Cardiac septum (tissue), 1 donor: ENCODE measurements around the gene AQP7. TPM values are rescaled to one million over a fixed set of nuclear protein-coding genes. Genes with fewer than 3 reads are reported as not detected.
A peak's percentile ranks its signal among the peaks of the same experiment; 100 is the strongest.
"Not testable (repeated sequence)": the region's sequence is repeated elsewhere in the genome, so short reads cannot be mapped to it uniquely, and the experiment has no call there.

ENCODE experiments used
- DNase-seq: peaks from one replicate; pipeline ENCODE4 v3.0.0-alpha.2; 2020; ENCODE audit warnings: low spot score
- intact Hi-C: fragments of 100-400 bp; cut with DNase I; formaldehyde crosslinking; loops from one replicate; pipeline ENCODE4 v1.14.0; 2022
- total RNA-seq: library from RNA; stranded (reverse); fragmentation: NEBNext Ultra II Directional; extraction: Animal tissue kit (Norgen Biotek cat#: 25700); gene quantifications from one replicate; pipeline ENCODE4 v1.2.1, GENCODE V29; 2021
- donor health status: DM: no; HTN: no; CAD: no.

AQP7 gene
- total RNA-seq, 1 donor from 2014 or later: 80.4 TPM

DNA sequence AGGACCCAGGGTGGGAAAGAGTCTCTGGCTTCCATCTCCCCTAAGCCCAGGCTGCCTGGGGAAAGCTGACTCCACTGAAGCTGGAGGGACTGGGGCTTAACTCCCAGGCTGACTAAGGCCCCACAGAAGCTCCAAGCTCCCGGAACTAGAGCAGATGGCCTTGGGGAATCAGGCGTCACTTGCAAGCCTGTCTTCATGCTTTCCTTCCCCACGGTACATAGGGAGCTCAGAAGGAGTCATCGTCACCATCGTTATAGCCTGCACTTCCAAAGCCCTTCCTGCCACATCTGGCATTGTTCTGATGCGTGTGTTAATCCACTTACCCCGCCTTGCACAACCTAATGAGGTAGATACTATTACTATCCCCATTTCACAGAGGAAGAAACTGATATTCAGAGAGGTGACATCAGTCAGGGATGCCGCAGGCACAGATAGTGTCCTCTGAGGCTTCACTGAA, 33.5 kb upstream of the AQP7 start:
- DNase-seq: no peak
- intact Hi-C loops: no loop called here

DNA sequence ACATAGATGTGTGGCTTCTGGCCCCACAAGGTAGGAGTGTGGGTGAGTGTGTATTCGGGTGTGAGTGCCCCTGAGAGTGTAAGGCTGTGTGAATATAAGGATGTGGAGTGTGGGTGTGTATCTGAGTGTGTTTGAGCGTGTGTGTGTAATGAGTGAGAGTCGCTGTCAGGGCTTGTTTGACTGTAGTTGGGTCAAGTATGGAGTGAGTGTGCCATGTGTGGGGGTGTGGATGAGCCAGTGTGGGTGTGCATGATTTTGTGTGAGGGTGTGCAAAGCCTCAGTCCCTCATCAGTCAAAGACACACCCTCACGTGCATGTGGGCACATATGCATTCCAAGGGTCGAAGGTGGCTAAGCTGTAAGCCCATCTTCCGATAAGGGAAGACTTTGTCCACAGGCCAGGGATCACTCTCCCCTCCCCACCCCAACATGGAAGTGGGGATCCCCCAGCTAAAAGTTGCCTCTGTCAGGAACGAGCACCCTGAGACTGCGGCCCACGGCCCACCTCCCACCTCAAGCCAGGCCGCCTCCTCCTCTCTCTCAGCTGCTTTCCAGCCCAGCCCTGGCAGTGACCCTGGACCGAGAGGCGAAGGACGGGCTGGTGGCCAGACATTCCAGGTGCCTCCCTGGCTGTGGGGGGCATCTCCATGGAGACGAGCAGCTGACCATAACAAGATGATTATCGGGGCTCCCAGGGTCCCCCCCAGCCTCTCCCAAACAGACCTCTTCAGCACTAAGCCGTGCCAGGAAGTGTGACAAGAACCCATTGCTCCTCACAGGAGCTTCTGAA, 32.1 kb upstream of the AQP7 start:
- no peak for DNase-seq
- intact Hi-C loops: no loop called here

DNA sequence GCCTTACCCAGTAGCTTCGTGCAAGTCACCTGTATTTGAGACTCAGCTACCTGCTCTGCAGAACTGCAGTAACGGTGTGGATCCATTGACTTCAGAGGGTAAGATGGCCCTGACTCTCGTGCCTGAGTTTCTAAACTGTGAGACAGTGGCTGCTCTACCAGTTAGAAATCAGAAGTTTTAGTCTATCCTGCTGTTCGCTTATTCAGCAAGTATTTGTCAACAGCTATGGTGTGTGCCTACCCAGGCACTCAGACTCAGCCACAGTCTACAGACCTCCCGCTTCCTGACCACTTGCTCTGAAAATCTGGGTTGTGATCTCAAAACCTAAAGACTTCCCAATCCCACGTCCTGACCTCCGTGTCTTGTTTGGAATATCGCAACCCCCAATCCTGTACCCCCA, 31.5 kb upstream of the AQP7 start:
- intact Hi-C loops: no loop called here
- DNase-seq: no peak

DNA sequence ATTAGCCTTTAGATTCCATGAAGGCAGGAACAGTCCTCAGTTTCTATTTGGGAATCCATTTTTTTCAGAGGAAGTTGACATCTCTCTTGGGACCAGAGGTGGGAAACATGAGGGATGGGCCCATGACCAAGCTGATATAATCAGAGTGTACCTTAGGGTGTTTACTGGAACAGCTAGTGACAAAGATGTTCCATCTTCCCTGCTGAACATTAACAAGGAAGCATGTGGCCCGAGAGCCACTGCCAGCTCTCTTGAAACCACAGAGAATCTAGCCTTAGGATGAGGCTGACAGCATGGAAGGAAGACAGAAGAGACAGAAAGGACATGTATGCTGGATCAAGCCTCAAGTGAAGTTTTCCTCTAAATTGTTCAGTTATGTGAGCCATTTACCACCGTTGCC, 29.1 kb upstream of the AQP7 start:
- DNase-seq: no peak
- intact Hi-C loops: no loop called here

DNA sequence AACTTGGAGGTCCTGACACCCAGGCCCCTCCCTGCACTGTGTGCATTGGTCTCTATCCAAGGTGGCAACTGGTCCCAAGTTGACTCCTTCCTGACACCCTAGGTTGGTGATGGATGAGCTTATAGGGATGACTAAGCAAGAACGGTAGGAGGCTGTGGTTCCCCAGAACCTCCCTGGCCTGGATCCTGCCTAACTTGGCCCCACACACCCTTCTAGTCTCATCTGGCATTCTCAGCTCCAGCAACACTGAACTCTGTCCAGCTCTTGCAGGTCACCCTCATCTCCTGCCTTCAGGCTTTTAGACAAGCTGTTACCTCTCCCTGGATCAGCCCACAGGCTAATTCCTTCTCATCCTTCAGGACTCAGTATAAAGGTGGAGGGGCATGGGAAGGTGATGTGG, 28.6 kb upstream of the AQP7 start:
- DNase-seq: no peak
- intact Hi-C loops: no loop called here

DNA sequence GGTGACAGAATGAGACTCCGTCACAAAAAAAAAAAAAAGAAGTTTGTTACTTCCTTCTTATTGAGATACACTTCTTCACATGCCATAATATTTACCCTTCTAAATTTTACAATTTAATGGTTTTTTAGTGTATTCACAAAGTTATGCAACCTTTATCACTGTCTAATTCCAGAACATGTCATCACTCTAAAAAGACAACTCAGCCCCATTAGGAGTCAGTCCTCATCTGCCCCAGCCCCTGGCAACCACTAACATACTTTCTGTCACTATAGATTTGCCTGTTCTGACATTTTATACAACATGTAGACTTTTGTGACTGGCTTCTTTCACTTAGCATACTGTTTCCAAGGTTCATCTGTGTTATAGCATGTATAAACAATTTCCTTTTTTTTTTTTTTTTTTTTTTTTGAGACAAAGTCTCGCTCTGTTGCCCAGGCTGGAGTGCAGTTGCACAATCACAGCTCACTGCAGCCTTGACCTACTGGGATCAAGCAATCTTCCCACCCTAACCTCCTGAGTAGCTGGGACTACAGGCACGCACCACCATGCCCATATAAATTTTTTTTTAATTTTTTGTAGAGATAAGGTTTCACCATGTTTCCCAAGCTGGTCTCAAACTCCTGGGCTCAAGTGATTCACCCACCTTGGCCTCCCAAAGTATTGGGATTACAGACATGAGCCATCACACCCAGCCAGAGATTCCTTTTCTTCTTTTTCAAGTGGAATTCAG, 27.1 kb upstream of the AQP7 start:
- intact Hi-C loops: no loop called here
- no peak for DNase-seq

DNA sequence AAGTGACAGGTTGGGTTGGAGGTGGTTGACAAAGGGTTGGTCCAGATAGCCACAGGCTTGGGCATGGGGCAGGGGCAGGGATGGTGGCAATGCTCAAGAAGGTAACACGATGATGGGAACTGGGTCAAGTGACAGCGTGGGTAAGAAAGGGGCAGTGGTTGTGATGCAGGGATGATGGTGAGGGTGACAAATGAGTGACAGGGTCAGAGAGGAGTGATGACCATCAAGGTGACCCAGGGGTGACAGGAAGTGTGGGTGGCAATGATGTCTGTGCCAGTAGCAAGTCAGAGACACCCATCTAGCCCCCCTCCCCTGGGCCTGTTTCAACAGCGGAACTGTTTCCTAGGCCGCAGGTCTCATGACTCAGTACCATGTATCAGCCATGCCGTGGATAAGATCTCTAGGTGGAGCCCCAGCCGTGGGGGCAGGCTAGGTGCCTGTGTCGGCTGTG, 24.5 kb upstream of the AQP7 start:
- intact Hi-C loops: no loop called here
- DNase-seq: no peak

DNA sequence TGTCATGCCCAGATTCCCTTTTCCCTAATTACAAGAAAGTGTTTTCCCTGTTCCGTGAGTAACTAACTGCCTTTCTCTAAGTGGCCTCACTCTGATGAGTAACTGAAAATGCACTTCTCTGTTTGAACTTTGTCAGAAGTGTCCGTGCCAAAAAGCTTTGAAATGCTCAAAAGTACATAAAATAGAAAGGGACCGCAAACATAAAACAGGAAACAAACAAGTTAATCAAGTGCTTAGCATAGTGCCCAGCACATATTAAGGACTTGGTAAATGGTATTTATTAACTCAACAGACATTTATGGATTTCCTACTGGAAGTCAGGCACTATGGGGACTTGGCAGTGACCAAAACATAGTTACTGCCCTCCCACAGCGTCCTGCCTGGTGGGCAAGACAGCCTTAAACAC, 22.8 kb upstream of the AQP7 start:
- intact Hi-C loops: no loop called here
- no peak for DNase-seq

DNA sequence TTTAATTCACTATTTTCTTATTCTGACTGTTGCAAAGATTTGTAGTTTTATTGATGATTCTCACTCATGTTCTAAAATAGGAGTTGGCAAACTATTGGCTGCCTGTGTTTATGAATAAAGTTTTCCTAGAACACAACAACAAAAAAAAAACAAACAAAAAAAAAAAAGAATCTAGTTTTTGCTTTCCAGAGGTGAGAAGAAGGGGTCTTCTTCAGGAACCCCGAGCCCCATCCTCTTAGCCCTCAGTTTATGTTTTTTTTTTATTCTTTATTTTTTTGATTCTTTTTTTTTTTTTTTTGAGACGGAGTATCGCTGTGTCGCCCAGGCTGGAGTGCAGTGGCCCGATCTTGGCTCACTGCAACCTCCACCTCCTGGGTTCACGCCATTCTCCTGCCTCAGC, 22.1 kb upstream of the AQP7 start:
- intact Hi-C loops, DNase-seq: not testable (repeated sequence)

DNA sequence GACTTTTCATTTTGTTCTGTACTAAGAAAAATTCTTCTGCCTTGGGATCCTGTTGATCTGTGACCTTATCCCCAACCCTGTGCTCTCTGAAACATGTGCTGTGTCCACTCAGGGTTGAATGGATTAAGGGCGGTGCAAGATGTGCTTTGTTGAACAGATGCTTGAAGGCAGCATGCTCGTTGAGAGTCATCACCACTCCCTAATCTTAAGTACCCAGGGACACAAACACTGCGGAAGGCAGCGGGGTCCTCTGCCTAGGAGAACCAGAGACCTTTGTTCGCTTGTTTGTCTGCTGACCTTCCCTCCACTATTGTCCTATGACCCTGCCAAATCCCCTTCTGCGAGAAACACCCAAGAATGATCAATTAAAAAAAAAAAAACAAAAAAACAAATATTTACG, 21.7 kb upstream of the AQP7 start:
- DNase-seq, intact Hi-C loops: not testable (repeated sequence)

DNA sequence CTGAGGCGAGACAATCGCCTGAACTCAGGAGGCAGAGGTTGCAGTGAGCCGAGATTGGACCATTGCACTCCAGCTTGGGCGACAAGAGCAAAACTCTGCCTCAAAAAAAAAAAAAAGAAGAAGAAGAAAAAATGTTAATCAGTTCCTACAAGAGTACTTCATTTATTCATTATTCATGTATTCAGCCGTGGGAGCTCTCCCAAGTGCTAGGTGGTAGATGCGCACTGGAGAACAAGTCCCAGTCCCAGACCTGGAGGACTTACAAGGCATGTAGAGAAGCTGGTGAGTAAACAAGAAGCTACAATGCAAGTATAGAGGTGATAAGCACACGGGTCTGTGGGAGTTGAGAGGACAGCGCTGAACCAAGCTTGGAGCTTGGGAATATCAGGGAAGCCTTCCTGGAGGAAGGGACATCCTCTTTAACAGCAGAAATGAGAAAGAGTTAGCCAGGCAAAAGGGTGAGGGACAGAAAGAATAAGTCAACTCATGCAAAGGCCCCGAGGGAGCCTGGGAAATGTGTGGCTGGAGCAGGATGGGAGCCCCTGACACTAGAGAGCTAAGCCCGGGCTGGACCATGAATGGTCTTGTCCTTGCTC, 17.4 kb upstream of the AQP7 start:
- DNase-seq: no peak
- intact Hi-C loops: no loop called here

DNA sequence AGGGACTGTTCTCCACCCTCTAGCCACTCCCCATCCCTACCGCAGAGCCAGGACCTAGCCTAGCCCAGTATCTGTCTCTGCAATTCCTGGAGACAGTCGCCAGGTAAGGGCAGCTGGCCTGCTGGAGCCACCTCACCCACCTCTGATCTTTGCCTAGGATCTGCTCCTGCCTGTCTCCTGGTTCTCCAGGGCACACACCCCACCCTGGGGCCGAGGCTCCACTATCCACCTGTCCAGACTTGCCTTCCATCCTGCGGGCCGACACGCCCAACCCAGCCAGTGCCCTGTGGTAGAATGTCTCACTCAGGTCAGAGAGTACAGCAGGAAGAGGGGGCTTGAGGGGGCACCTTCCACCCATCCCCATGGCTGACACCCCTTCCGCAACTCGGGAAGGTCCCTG, 15.7 kb upstream of the AQP7 start:
- DNase-seq: no peak
- intact Hi-C loops: no loop called here

DNA sequence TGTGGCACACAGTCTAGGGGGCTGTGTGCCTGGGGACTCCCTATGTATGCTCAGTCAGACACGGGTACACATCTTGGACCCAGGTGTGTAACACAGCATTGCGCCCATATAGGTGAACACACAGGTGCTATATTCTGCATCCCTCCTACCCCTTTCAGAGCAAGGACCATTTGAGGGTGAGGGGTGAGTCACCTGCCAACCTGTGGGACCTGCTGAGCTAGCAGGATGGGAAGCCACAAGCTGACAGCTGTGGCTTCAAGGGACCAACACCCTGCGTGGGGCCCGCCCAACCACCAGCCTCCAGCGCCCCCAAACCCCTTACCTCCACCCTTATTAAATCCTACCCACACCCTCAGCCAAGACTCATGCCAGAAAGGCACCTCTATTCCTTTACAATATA, 14.6 kb upstream of the AQP7 start:
- intact Hi-C loops: no loop called here
- DNase-seq: no peak

DNA sequence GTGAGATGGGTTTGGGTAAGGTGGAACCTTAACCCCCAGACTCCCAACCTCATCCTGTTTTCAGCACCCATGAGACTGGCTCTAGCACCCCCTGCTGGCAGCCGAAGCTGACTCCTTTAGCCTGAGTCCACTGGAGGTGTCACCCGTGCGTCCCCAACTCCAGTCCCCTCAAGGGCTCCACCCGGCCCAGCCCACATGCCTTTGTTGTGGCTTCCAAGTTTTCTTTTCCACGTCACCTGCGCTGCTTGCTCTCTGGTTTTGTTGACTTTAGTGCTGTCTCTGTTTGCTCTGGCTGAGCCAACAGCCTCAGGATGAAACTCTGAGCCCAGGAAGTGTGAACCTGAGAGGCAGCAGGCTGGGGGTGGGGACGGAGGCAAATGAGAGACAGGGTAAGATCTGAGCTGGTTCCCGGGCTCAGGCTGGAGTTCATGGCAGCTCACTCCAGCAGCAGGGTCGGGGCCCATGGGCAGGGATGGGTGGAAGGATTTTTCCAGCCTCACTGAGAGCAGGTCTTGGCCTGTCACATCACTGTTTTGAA, 13.2 kb upstream of the AQP7 start:
- intact Hi-C loops: loop anchor here (1.0 kb wide), 1 partner anchor 40 kb away; no protein-coding TSS in a partner anchor
- peak; percentile 82 for DNase-seq

DNA sequence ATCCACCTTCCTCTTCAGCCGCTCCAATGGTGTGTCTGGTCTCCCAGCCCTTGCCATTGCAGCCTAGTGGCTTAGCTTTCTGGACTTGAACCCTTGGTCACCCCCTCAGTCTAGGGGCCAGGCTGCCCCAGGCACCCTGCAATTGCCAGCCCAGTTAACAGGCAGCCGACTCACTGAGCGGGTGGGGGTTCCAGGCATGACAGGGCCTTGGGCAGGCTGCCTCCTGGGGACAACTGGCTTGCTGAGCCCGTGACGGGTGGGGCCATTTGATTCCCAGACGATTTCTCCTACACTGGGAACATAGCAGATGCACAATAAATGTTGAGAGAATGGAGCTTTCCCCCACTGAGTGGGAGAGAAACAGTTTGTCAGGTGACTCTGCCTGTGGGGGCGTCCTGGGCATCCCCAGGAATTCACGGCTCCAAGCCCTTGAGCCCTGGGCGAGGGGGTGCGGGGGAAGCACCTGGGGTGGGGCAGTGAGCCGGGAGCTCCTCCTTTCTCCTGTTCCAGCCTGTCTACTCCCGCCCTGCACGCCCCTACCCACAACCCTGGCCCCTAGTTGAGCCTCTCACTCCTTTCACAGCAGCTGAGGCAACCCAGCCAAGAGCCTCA, 12.6 kb upstream of the AQP7 start:
- no peak for DNase-seq
- intact Hi-C loops: loop anchor here (1.0 kb wide), 1 partner anchor 40 kb away; no protein-coding TSS in a partner anchor

DNA sequence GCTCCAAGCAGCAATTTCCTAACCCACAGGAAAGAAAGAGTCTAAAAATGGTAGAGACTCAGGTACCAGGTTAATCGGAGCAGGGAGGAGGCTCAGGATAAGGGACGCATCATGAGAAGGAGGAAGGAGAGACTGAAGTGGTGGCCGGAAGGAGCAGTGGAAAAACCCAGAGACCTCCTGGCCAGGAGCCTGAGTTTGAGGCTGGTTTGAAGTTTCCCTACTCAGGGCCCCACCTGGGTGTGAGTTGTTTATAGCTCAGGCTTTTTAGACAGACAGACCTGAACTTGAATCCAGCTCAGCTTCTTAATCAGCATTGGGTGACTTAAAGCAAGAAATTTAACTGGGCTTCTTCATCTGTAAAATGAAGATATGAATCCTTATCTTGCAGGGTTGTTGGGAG, 11.9 kb upstream of the AQP7 start:
- intact Hi-C loops: no loop called here
- no peak for DNase-seq

DNA sequence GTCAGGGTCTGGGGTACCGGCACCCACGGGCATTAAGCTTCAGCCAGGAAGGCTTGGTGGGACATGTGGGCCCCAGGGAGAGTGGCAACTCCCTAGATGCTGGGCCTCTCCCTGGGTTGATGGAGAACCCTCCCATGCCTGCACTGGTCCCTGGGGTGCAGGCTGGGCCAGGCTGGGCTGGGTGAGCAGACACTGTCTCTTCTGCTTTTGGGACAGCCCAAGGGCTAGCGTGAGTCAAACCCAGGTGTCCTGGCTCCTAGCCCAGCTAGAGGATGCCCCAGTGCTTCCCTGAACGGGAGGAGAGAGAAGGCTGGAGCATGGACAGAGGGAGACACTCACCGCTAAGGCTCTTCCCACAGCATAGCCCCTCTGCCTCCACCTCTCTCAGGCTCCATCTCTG, 5.7 kb upstream of the AQP7 start:
- DNase-seq: no peak
- intact Hi-C loops: loop anchor here (5.0 kb wide), 1 partner anchor 39 kb away; the partner anchor contains the start of gene AQP3

DNA sequence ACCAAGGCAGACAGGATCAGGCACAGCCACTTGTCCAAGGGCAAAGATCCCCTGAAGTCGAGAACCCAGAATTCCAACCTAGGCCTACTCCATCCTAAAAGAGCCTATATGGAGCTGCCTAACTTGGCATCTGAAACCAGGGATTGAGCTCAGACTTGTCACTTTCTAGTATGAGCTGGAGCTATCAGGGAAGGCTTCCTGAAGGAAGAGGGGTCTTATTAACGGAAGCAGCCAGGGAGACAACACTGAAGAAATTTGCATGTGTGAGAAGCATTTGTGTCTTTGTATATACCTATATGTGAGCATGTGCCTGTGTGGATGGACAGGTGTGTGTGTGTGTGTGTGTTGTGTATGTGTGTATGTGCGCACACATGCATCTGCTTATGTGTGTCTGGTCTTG, 4.7 kb upstream of the AQP7 start:
- intact Hi-C loops: loop anchor here (5.0 kb wide), 1 partner anchor 40 kb away; the partner anchor contains the start of gene AQP3
- DNase-seq: no peak

DNA sequence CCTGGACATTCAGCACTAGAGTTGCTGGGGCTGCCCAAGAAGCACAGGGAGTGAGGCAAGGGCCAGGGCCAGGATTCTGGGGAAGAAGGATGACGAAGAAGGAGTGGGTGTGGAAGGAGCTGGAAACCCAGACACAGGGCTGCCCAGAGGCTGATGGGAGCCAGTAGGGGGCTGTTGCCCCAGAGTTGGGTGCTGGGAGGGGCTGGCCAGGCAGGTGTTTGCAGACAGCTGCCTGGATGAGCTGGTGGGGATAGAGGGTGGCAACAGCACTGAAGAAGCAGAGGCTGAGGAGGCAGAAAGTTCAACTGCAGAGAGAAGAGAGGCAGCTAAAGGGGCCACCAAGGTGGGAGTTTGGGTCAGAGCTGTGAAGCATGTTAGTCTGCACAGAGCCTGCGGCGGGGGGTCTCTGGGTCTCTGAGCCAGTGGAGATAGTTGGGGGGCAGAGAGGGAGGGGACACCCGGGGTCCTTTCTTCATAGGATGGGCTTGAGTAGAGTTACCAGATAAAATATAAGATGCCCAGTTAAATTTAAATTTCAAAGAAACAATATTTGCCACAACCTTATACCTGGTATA, 2.5 kb upstream of the AQP7 start:
- intact Hi-C loops: loop anchor here (5.0 kb wide), 1 partner anchor 42 kb away; the partner anchor contains the start of gene AQP3
- no peak for DNase-seq
